Lung (tissue), 12 donors: ENCODE data around the gene DOCK3. TPM values are rescaled to one million over a fixed set of nuclear protein-coding genes. Genes with fewer than 3 reads are reported as not detected.

Source experiments
- ATAC-seq: fragments of 200-7000 bp; cut with Tn5 transposase; one replicate; pipeline ENCODE4 v1.9.1; 2020; ENCODE audit warnings: moderate number of reproducible peaks; ENCODE audit not compliant: insufficient read depth, low FRiP score
- DNase-seq, 3 donors: peaks; one replicate each; pipeline ENCODE4 v3.0.0-alpha.2; 2013 to 2017
- H3K27ac ChIP-seq, 2 donors: one replicate each; pipeline ENCODE4 v1.5.1; 2013; ENCODE audit warnings: mild to moderate bottlenecking in 2 of 2, moderate library complexity in 2 of 2, control low read depth in 1 of 2, inconsistent platforms in 1 of 2, low read depth in 1 of 2, low read length in 1 of 2
- H3K27me3 ChIP-seq, 3 donors: one replicate each; pipeline ENCODE4 v1.5.1; 2013; ENCODE audit warnings: low read length in 2 of 3; ENCODE audit not compliant: control insufficient read depth in 3 of 3, insufficient read depth in 3 of 3
- H3K36me3 ChIP-seq, 4 donors: one replicate each; pipeline ENCODE4 v1.5.1; 2013; ENCODE audit warnings: low read length in 4 of 4, mild to moderate bottlenecking in 1 of 4, moderate library complexity in 1 of 4; ENCODE audit not compliant: control insufficient read depth in 4 of 4, insufficient read depth in 4 of 4
- H3K4me1 ChIP-seq, 5 donors: one replicate each; pipeline ENCODE4 v1.5.1; 2013; ENCODE audit warnings: low read length in 5 of 5, mild to moderate bottlenecking in 2 of 5, moderate library complexity in 1 of 5; ENCODE audit not compliant: control insufficient read depth in 5 of 5, insufficient read depth in 5 of 5
- H3K4me3 ChIP-seq: one replicate; pipeline ENCODE4 v1.5.1; 2013; ENCODE audit warnings: mild to moderate bottlenecking, control low read depth, moderate library complexity
- H3K9ac ChIP-seq, 2 donors: one replicate each; pipeline ENCODE4 v1.5.1; 2013; ENCODE audit warnings: low read length in 2 of 2, control low read depth in 1 of 2; ENCODE audit not compliant: insufficient read depth in 1 of 2
- H3K9me3 ChIP-seq, 4 donors: one replicate each; pipeline ENCODE4 v1.5.1; 2013; ENCODE audit warnings: low read length in 3 of 4, mild to moderate bottlenecking in 1 of 4, moderate library complexity in 1 of 4; ENCODE audit not compliant: control insufficient read depth in 4 of 4, insufficient read depth in 3 of 4
- CTCF ChIP-seq: IDR thresholded peaks from 2 replicates; pipeline ENCODE4 v1.5.1; 2012; ENCODE audit warnings: mild to moderate bottlenecking; ENCODE audit errors: control extremely low read depth, extremely low read depth
- WGBS, 2 donors: extraction: QIAGEN DNeasy Blood & Tissue Kit; methylation state at CpG; one replicate each; pipeline ENCODE4 v1.1.7; 2013; 5-methylcytosine and 5-hydroxymethylcytosine counted together
- polyA plus RNA-seq, 2 donors: library from polyadenylated mRNA; stranded (reverse); fragments of 200-250 nt; gene quantifications; one replicate each; pipeline ENCODE4 v1.2.1, GENCODE V29; 2013
- total RNA-seq, 2 donors: library from RNA; depleted of rRNA in 1 of 2; stranded (reverse); fragments of >200 nt in 1 of 2; gene quantifications; one replicate each; pipeline ENCODE4 v1.2.1, GENCODE V29; 2014 to 2021
- donor health status: control.
- donor health status: control.
- donor health status: Bipolar disorder and iron deficiency.
- donor health status: healthy.
- donor health status: DM: yes; HTN: yes; CAD: no.

DOCK3 gene
- total and polyA plus RNA-seq, 4 donors, result 0.06 to 1.4 (median 0.34) TPM

- Histone ChIP-seq H3K27ac (no peak overlapping the region), H3K9me3 (no peaks in the 10 kb centered on the region), H3K36me3 (no peaks in the 10 kb centered on the region), H3K4me3 (no peak overlapping the region), H3K4me1 (no peaks in the 10 kb centered on the region), H3K9ac (no peak overlapping the region), H3K27me3 (no peaks in the 10 kb centered on the region)
- TF ChIP-seq CTCF, result no peak
- 76 to 81% methylated on average over 3 of the region's 3 CpGs for WGBS, 2 donors
- no peak for ATAC-seq
- no peak for DNase-seq
Measured at GRCh38 chr3:51270559-51270958, 595.8 kb downstream of the DOCK3 start.

- Histone ChIP-seq H3K4me1 (no peaks in the 10 kb centered on the region), H3K9me3 (no peaks in the 10 kb centered on the region), H3K4me3 (no peak overlapping the region), H3K9ac (no peak overlapping the region), H3K27me3 (no peaks in the 10 kb centered on the region), H3K36me3 (no peaks in the 10 kb centered on the region), H3K27ac (no peak overlapping the region)
- no peak for TF ChIP-seq CTCF
- ATAC-seq (no peak), DNase-seq (no peak)
- 57 to 63% methylated on average over 1 of the region's 1 CpG for WGBS, 2 donors
Measured at GRCh38 chr3:51271172-51271571, 596.4 kb downstream of the DOCK3 start.

GRCh38 chr3:51274052-51274451 is 599.3 kb downstream of the DOCK3 start:
- no peaks in the 10 kb centered on the region for H3K9me3 ChIP-seq

More at GRCh38 chr3:51274052-51274451, 599.3 kb downstream of the DOCK3 start:
- Histone ChIP-seq H3K4me1 (no peaks in the 10 kb centered on the region), H3K9ac (no peak overlapping the region), H3K27me3 (no peaks in the 10 kb centered on the region), H3K4me3 (no peak overlapping the region), H3K36me3 (no peaks in the 10 kb centered on the region), H3K27ac (no peak overlapping the region)
- WGBS, 2 donors, result 70 to 88% methylated on average over 2 of the region's 2 CpGs
- no peak for TF ChIP-seq CTCF
- no peak for DNase-seq
- ATAC-seq, result no peak
